H1 (cell line): ENCODE measurements around the gene STIM2.

ENCODE experiments used
- GABPA ChIP-seq: IDR thresholded peaks from 2 replicates; pipeline ENCODE4 v1.6.1; 2011; ENCODE audit warnings: mild to moderate bottlenecking, low read length, moderate library complexity, borderline replicate concordance; ENCODE audit not compliant: insufficient read depth
- POLR2AphosphoS5 ChIP-seq: IDR thresholded peaks from 2 replicates; pipeline ENCODE4 v1.6.1; 2011; ENCODE audit warnings: low read depth, low read length
- SIN3A ChIP-seq, 2 experiments: IDR thresholded peaks in 1 of 2; conservative IDR thresholded peaks in 1 of 2; 2 replicates each; pipeline ENCODE4 v1.6.1; 2011 to 2012; ENCODE audit warnings: low read length in 2 of 2, improper control_type of control experiment in 1 of 2, low read depth in 1 of 2, mild to moderate bottlenecking in 1 of 2
- TF ChIP-seq, protein P1 (sequence below), 3 experiments: IDR thresholded peaks; 1 replicate in 2 of 3; 2 replicates in 1 of 3; pipeline versions ENCODE4 v1.5.1 to v1.6.1; 2011; ENCODE audit warnings: low read length in 3 of 3, mild to moderate bottlenecking in 3 of 3, inconsistent platforms in 2 of 3, low read depth in 1 of 3, moderate library complexity in 1 of 3; ENCODE audit not compliant: insufficient read depth in 1 of 3; ENCODE audit errors: control extremely low read depth in 1 of 3

DNA sequence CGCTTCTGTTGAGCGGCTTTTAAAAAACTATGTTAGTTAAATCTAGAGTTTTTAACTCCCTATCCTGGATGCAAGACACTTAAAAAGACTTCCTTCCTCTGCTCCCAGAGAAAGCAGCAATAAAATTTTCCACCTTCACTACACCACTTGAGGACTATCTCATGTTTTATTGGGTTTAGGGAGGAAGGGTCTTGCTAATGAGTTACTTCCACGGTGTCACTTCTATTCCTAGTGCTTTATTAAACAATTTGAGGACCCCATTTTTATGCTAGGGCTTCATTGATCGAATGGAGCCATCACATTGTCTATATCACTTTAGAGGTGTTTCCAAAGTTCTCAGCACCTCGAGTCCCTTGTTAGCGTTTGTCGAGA is 3.7 kb upstream of the STIM2 start:
- TF ChIP-seq, protein P1, sequence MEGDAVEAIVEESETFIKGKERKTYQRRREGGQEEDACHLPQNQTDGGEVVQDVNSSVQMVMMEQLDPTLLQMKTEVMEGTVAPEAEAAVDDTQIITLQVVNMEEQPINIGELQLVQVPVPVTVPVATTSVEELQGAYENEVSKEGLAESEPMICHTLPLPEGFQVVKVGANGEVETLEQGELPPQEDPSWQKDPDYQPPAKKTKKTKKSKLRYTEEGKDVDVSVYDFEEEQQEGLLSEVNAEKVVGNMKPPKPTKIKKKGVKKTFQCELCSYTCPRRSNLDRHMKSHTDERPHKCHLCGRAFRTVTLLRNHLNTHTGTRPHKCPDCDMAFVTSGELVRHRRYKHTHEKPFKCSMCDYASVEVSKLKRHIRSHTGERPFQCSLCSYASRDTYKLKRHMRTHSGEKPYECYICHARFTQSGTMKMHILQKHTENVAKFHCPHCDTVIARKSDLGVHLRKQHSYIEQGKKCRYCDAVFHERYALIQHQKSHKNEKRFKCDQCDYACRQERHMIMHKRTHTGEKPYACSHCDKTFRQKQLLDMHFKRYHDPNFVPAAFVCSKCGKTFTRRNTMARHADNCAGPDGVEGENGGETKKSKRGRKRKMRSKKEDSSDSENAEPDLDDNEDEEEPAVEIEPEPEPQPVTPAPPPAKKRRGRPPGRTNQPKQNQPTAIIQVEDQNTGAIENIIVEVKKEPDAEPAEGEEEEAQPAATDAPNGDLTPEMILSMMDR (IDR thresholded peaks at IDR 0.05; ENCODE audit: control extremely low read depth in 1 of 3, insufficient read depth in 1 of 3, low read depth in 1 of 3, low read length in 3 of 3) = no peak
- TF ChIP-seq POLR2AphosphoS5 (no peak), SIN3A (conservative IDR thresholded peaks at IDR 0.05 in 1 of 2, IDR thresholded peaks at IDR 0.05 in 1 of 2; ENCODE audit: low read depth in 1 of 2, low read length in 2 of 2) (no peak), GABPA (no peak)
